Stimulated activated naive CD4-positive, alpha-beta T cell treated with Interleukin-2 at 50 U/mL for 16 hours (primary cell): Measurements from ENCODE around the gene TSPAN11.
"Not testable (repeated sequence)": the region's sequence is repeated elsewhere in the genome, so short reads cannot be mapped to it uniquely, and the experiment has no call there.

Experiments
- DNase-seq: peaks from one replicate; lab custom pipeline; 2025; lab: John Stamatoyannopoulos, UW

TSPAN11 gene, protein sequence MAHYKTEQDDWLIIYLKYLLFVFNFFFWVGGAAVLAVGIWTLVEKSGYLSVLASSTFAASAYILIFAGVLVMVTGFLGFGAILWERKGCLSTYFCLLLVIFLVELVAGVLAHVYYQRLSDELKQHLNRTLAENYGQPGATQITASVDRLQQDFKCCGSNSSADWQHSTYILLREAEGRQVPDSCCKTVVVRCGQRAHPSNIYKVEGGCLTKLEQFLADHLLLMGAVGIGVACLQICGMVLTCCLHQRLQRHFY

DNA sequence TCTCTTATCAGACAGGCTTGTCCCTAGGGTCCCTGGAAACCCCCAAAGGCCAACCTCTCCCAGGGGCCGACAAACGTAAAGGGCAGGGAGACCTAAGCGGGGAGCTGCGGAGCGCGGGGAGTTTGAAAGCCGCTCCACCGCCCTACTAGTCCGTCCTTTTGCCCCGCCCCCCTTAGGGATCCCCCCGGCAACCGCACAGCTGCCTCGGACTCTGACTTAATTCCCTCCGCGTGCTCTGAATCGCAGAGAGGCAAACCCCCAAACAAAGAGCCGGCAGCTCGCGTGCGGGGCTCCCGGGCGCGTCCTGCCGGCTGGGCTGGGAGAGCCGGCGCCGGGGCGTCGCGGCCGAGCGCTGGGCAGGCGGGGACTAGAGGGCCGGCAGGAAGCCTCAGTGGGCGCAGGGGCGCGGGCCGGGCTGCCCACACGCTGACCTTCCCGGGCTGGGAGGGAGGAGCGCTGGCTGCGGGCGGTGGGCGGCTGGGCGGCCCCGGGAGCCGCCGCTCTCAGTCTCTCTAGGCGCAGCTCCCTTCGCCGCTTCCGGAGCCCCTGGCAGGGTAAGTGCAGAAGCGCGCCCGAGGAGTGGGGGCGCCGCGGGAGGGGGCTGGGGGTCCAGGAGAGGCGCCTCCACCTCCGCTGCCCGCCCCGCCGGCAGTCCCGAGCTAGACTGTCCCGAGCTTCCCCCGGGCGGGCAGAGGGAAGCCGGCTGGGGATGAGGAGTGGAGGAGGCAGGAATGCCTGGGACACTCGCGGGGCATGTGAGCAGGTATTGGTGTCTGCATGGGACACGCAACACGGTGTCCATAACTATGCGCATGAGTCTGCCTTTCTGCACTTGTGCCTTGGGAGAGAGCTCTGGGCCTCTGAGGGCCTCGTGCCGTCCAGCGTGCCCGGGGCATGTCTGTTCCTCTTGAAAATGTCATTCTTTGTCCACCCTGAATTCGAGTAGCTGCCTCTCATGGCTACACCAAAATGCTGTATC lies at the start of gene TSPAN11:
Gene TSPAN11, plus strand, starts transcription at position 506 of the 979 bp plus-strand sequence. CDS start 27,244 bp downstream, outside the sequence.
- DNase-seq: no peak

DNA sequence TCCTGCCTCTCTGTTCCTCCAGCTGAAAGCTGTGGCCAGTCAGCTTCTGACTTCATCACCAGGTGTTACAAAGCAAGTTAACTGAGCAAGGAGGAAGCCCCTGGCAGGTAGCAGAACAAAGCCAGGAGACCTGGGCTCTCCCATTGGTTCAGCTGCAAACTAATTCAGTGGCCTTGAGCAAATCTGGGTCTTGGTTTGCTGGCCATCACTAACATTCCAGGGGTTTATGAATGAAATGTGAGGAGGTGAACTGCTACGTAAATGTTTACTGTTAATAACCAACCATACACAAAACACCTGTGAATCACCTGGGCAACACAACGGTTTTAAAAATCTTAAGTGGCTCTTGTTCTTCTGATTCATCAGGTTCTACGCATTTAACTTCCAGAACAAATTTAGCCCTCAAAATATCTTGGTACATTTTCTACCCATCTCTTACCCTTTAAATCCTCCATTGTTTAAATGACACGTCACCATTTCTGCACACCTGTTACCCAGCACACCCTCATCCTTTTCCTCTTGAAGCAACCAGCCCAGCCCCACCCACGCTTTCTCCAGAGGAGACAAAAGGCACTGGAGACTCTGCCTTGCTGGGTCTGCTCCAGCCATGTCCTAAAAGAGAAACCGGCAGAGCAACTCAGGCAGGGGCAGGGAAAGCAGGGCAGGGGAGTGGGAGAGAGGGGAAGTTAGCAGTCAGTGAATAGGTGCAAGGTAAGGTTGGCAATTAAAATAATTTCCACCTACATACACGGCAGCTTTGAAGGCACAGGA lies 49.3 kb upstream of the TSPAN11 start:
- DNase-seq: no peak

DNA sequence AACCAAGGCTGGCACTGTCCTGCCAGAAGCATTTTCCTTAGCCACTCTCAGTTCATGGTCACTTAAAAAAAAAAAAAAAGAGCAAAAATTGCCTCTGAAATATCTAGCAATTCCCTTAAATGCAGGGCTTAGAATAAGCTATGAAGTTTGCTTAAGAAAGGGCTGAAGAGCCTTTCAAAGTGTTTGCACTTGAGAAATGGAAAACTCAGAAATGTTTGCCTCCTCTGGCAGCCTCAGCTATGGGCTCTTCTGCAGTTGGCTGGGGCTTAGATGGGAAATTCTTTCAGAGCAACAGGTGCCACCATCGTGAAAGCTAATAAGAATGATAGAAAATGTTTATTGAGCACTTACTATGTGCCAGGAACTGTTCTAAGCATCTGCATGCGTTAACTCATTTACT lies 48.5 kb upstream of the TSPAN11 start:
- DNase-seq: no peak

DNA sequence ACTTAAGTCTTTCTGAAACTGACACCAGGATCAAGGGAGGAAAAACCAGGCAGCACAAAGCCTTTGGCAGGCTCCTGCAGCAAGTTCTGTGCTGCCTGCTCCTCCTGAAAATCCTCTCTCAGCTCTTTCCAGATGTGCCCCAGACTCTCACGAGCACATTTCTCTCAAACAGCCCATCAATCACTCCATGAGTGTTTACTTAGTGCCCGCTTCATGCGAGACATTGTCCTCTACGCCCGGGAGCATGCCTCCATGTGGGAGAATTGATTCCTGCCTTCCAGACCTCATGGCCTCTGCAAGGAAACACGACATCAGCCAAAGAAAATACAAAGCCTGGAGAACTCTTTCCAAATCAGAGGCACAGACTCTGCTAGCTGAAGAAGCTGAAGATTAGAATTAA lies 46.5 kb upstream of the TSPAN11 start:
- DNase-seq: no peak

DNA sequence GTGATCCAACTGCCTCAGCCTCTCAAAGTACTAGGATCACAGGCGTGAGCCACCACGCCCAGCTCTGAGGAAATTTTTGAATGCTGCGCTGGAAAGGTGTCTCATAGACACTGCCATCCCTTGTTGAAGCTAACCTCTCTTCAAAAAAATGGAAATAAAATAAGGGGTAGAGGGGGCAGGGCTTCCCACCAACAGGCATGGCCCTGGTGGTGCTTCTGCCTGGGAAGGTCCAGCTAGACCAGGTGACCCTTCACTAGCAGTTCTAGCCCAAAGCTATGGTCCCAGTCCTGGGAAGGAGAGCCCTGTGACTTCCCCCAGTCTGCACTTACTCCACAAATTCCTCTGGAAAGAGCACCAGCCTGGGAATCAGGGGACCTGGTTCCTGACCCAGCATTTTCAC lies 45.7 kb upstream of the TSPAN11 start:
- no peak for DNase-seq

DNA sequence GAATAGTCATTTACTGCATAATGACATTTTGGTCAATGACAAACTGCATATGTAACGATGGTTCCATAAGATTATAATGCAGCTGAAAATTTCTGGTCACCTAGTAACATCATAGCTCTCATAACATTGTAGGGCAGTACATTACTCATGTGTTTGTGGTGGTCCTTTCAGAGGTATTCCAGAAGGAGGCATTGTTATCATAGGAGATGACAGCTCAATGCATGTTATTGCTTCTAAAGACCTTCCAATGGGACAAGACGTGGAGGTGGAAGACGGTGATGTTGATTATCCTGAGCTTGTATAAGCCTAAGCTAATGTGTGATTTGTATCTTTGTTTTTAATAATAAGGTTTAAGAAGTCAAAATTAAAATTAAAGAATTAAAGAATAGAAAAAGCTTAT lies 43.8 kb upstream of the TSPAN11 start:
- no peak for DNase-seq

DNA sequence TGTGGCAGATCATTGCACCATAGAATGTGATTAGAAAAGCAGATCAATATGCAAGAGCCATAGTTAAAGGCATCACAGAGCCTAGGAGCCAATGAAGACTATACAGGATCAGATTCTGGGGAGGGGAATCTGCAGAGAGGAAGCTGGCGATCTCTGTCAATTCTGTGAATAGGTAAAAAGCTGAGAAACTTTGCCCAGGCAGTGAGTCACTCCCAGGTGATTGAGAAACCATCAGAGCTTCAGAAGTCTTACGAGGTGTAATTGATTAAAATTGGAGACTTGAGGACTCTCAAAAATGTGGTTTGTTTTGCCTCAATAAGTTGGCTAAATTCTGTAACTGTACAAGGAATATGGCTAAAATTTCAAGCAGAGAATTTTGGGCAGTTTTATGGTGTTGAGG lies 41.7 kb upstream of the TSPAN11 start:
- no peak for DNase-seq

DNA sequence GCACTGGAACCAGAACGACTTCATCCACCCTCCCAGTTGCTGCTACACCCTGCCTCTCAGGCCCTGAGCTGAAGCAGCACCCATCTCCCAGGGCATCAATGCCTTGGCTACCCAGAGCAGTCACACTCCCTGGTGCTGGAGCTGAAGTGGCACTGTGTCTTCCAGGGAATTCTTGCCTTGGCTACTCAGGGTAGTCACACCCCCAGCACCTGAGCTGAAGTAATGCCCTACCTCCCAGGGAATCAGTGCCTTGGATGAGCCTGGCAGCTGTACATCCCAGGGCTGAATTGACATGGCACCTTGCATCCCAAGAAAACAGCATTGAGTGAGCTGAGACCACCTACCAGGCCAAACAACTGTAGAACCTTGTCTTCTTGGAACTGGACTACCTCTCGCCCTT lies 41.2 kb upstream of the TSPAN11 start:
- no peak for DNase-seq

DNA sequence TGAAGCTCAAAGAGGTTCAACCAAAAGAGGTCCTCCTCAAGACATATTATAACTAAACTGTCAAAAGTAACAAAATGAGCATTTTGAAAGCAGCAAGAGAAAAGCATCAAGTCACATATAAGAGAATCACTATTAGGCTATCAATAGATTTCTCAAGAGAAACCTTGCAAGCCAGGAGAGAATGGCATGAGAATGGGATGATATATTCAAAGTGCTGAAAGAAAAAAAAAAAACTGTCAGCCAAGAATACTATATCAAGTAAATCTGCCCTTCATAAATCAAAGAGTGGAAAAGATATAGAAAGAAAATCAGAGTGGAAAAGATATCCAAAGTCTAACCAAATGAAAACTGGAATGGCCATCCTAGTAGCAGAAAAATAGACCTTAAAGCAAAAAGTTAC lies 39.3 kb upstream of the TSPAN11 start:
- DNase-seq: no peak

DNA sequence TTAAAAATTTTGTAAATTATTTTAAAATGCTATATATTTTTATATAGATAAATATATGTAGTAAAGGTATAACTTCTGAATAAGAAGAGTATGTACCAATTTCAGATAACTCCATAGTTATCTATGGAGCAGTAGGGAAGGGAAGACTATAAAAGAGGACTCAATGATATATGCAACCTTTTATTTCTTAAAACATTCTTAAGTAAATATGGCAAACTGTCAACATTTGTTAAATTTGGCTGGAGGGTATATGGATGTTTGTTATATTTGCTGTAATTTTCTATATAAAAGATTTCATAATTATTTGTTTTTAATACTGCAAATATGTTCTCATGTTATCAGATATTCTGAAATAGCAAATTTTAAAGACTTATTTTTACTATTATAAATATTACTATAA lies 38.3 kb upstream of the TSPAN11 start:
- no peak for DNase-seq

DNA sequence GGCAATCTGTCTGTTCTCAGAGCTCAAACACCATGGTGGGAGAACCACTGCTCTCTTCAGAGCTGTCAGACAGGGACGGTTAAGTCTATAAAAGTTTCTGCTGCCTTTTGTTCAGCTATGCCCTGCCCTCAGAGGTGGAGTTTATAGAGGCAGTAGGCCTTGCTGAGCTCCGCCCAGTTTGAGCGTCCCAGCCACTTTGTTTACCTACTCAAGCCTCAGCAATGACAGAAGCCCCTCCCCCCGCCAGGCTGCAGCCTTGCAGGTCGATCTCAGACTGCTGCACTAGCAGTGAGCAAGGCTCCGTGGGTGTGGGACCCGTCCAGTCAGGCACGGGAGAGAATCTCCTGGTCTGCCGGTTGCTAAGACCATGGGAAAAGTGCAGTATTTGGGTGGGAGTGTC lies 32.0 kb upstream of the TSPAN11 start:
- not testable (repeated sequence) for DNase-seq

DNA sequence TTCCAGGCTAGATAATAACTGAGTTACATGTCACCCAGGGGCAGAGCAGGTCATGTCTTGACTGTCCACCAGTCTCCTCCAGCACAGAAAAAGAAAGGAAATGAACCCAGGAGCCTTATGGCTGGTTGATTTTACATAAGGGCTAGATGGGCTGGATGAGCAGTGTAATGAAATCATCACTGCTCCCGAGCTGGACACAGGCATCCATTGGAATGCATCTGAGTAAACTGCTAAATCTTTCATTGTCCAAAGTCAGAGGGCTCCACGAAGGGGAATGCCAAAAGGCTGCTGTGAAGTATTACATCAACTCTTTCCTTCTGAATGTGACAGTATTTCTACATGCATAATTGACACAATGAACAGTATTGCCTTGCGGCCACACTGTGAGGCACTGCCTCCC lies 30.1 kb upstream of the TSPAN11 start:
- no peak for DNase-seq

DNA sequence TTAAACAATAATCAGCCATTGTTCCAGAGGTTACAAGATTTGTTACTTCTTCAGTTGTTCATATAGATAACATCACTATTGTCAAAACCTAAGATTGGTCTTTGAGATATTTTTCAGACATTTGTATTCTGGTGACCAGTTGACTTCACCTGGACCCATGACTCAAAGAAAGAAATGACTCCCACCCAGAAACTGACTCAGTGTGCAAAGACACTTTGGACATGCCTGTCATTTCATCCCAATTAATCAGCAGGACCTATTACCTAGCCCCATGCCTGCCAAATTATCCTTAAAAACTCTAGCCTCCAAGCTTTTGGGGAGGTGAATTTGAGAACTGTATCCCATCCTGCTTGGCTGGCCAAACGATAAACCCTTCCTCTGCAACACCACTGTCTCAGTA lies 27.7 kb upstream of the TSPAN11 start:
- DNase-seq: no peak

DNA sequence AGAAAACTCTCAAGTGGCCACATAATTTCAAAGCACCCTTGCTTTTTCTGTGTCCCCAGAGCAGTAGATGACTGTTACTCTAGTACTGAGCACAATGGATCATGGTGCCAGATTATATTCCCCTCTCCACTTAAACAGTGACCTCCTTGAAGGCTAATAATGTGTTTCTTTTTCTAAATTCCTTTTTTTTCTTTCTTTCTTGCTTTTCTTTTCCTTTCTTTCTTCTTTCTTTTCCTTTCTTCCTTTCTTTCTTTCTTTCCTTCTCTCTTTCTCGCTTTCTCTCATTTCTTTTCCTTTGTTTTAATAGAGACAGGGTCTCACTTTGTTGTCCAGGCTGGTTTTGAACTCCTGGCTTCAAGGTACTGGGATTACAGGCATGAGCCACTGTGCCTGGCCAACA lies 26.2 kb upstream of the TSPAN11 start:
- DNase-seq: no peak

DNA sequence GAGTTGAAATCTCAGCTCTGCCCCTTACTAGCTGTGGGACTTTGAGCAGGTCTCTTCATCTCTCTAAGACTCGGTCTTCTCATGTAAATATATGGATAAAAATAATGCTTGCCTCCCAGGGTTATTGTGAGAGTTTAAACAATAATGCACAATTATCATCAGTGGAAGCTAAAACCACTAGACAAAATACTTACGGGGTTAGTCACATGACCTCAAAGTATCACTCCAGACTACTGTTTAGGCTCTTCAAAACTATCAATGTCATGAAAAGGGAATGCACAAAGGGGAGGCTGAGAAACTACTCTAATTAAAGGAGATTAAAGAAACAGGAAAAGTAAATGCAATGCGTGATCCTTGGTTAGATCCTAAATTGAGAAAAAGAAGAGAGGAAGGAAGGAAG lies 24.5 kb upstream of the TSPAN11 start:
- DNase-seq: no peak

DNA sequence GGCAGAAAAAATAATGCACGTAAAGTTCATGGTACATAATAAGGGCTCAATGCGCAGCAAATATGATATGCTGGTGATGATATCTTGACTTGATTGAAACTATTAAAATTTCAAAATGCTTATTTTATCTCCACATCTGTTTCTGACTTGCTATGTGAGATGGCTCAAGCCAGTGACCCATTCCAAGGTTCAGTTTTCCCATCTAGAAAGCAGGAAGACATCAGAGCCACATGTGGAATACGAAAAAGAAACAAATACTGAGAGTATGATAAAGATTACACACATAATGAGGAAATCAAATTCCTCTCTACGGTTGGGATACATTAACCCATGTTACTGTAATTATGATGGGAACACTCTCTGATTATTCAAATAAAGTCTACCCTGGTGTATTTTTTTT lies 24.0 kb upstream of the TSPAN11 start:
- no peak for DNase-seq

DNA sequence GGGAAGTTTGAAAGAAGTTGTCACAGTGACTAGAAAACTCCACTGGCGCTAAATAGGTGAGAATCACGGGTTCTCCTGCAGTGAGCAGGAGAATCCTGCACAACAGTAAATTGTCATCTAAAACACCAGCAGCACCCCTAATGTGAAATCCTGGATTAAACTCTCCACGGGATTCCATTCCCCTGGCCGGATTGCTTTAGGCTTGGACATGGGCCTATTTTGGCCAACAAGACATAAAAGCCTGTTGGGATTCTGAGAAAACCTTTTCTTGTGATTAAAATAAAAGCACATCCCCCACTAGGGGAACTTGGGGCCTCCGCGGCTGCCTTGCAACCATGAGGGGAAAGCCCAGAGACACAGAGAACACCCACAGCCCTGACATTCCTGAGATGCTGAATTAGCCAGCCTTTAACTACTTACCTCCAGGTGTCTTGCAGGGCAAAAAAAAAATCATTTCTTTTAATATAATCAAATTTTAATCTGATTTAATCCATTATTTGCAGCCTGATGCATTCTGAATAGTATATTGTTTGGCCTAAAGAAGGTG lies 21.0 kb upstream of the TSPAN11 start:
- DNase-seq: no peak

DNA sequence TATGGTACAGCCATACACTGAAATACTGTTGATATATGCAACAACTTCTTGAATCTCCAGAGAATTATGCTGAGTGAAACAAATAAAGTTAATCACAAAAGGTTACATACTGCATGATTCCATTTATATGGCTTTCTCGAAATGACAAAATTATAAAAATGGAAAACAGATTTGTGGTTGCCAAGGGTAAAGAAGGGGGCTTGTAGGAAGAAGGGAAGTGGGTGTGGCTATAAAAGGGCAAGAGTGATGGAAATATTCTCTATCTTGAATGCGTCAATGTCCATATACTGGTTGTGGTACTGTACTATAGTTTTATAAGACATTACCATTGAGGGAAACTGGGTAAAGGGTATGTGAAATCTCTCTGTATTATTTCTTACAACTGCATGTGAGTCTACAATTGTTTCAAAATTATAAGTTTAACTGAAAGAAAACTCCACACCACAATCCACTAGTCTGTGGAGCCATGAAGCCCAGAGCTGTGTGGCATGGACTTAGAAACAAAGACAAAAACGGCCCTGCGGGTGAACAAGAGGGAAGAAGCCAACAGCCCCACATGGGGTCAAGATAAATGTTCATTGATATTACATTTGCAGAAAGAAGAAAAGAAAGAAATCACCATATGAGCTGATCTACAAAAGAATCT lies 18.3 kb upstream of the TSPAN11 start:
- no peak for DNase-seq

DNA sequence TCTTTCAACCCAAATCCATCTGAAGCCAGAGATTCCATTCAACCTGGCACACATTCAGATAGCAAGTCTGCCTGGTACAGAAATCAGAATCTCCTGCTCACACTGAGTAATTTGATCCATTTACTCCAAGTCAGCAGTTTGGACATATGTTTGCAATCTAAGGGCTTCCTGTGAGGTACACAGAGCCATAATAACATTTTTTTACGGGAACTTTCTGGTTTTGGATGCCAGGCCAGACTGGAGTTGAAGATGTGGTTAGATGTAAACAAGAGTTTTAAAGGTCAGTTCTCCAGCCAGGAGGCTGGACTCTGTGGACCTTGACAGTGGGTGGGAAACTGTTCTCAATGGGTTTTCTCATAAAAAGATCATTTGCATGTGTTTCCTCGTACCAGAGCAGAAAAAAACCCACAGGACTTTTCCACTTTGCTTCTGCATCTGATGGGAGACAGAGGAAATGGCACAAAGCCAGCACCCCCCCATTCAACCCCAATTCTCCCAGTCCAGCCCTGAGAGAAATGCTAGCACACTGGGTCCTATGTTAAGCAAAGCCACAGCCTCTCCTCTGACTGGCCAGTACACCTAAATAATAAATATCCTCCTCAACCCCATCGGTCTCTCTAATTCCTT lies 17.7 kb upstream of the TSPAN11 start:
- no peak for DNase-seq

DNA sequence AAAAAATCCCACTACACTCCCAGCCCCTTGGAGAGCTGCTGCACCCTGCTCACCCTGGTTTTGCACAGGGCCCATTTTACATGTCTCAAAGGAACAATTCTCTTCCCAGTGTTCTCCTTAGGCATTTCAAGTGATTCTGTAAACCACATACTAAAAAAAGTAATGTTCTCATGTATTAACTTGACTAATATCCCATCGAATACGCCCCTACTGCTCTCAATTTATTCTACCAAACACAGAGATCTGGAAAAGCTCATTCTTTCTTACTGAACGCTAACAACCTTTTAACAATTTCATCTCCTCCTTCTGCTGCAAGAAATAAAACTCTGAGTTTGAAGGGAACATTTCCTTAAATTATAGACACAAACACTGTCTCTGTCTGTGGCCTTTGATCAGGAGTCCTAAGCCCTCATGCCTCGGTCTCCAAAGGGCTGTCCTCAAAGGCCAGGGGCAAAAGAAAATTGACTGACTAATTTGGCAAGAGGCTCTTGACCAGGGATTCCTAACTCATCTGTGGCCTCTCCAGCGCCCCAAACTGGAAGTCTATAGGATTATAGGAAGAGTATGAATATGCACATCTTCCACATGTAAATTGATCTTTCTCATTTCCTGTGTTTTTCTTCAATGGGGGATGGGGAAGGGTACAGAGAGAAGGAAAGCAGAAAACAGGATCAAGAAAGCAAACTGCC lies 17.1 kb upstream of the TSPAN11 start:
- DNase-seq: no peak

DNA sequence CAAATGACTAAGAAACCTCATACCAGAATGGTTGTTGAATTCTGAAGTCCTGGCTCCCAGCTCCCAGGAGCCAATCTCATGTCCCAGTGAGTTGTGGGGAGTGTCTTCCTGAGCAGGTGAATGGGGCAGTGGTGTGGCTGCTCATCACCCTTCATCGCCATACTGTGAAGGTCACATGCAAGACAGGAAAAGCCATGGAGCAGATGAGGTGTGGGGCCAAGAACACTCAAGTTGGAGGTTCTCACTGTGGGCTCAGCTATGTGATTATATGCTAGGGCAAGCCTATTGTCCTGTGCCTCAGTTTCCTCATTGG lies 16.6 kb upstream of the TSPAN11 start:
- DNase-seq: no peak
